ELF-1 (cell line): Measurements from ENCODE around the gene LUZP1.

Experiments
- DNase-seq: peaks from one replicate; pipeline ENCODE4 v3.0.0-alpha.2; 2016; ENCODE audit warnings: low read depth, low spot score

The LUZP1 gene

GRCh38 chr1:23152966-23153684, 15.5 kb downstream of the LUZP1 start:
- DNase-seq = no peak

GRCh38 chr1:23150742-23151141, 17.9 kb downstream of the LUZP1 start:
- DNase-seq = no peak

- DNase-seq = no peak
These were observed 18.5 kb downstream of the LUZP1 start for GRCh38 chr1:23150125-23150524.

- no peak for DNase-seq
These were observed 19.5 kb downstream of the LUZP1 start for GRCh38 chr1:23149114-23149513.

- no peak for DNase-seq
These were observed 20.6 kb downstream of the LUZP1 start for GRCh38 chr1:23148084-23148483.

- no peak for DNase-seq
These were observed 27.6 kb downstream of the LUZP1 start for GRCh38 chr1:23140940-23141596.

GRCh38 chr1:23135268-23135667, 33.4 kb downstream of the LUZP1 start:
- no peak for DNase-seq

GRCh38 chr1:23134055-23134454, 34.6 kb downstream of the LUZP1 start:
- no peak for DNase-seq

GRCh38 chr1:23133587-23133986, 35.1 kb downstream of the LUZP1 start:
- no peak for DNase-seq

- DNase-seq = no peak
These were observed 36.6 kb downstream of the LUZP1 start for GRCh38 chr1:23132033-23132432.

- DNase-seq = no peak
These were observed 38.8 kb downstream of the LUZP1 start for GRCh38 chr1:23129846-23130245.

GRCh38 chr1:23126801-23127200, 41.9 kb downstream of the LUZP1 start:
- DNase-seq = no peak

GRCh38 chr1:23126200-23126599, 42.5 kb downstream of the LUZP1 start:
- DNase-seq = no peak

GRCh38 chr1:23125489-23125888, 43.2 kb downstream of the LUZP1 start:
- DNase-seq = no peak

GRCh38 chr1:23124259-23125026, 44.2 kb downstream of the LUZP1 start:
- DNase-seq = no peak

GRCh38 chr1:23123528-23123927, 45.1 kb downstream of the LUZP1 start:
- no peak for DNase-seq

GRCh38 chr1:23122796-23123195, 45.9 kb downstream of the LUZP1 start:
- DNase-seq = no peak

GRCh38 chr1:23122023-23122748, 46.5 kb downstream of the LUZP1 start:
- DNase-seq = peak; percentile 41

- DNase-seq = no peak
These were observed 48.3 kb downstream of the LUZP1 start for GRCh38 chr1:23120383-23120782.

- no peak for DNase-seq
These were observed 49.5 kb downstream of the LUZP1 start for GRCh38 chr1:23118957-23119792.

GRCh38 chr1:23118407-23118806, 50.2 kb downstream of the LUZP1 start:
- no peak for DNase-seq
